Skeletal muscle satellite cell (primary cell): ENCODE results near the gene PID1.
A peak's percentile ranks its signal among the peaks of the same experiment; 100 is the strongest.

ENCODE experiments used
- H3K27me3 ChIP-seq: 2 replicates; pipeline ENCODE4 v1.7.0; 2013; ENCODE audit warnings: low read length; ENCODE audit not compliant: control insufficient read depth, insufficient read depth
- H3K36me3 ChIP-seq: 2 replicates; pipeline ENCODE4 v1.7.0; 2013; ENCODE audit warnings: mild to moderate bottlenecking, control low read depth, low read length; ENCODE audit not compliant: insufficient read depth
- H3K4me1 ChIP-seq: 2 replicates; pipeline ENCODE4 v1.7.0; 2013; ENCODE audit warnings: low read length; ENCODE audit not compliant: control insufficient read depth, insufficient read depth
- H3K4me2 ChIP-seq: 2 replicates; pipeline ENCODE4 v1.7.0; 2013; ENCODE audit warnings: mild to moderate bottlenecking, low read length
- H3K4me3 ChIP-seq: 2 replicates; pipeline ENCODE4 v1.7.0; 2013; ENCODE audit warnings: low read length
- H3K9ac ChIP-seq: 2 replicates; pipeline ENCODE4 v1.7.0; 2013; ENCODE audit warnings: mild to moderate bottlenecking, low read depth, low read length, moderate library complexity
- H3K9me3 ChIP-seq: replicated peaks from 2 replicates; pipeline ENCODE4 v1.7.0; 2013; ENCODE audit warnings: mild to moderate bottlenecking, control low read depth, low read length

Gene PID1

DNA sequence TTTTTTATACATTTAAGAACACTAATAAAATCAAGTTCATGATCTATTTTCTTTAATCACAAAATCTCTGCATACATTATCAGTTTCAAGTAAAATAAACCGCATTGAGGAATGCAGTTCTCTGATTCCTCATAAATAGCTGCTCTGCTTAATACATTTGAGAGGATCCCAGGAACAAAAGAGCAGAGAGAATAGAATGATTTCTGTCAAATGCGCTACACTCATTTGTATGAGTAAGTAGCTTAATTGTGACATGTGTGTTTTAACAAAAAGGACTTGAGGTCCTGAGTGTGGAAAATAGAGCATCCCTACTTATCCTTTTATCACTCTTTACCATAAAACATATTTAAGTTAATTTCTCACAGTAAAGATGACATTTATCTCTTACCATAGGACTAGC lies 134.0 kb downstream of the PID1 start:
- H3K4me3 ChIP-seq = no peak overlapping the region
- H3K9me3 ChIP-seq = no peaks in the 10 kb centered on the region
- H3K36me3 ChIP-seq = no peaks in the 10 kb centered on the region
- H3K27me3 ChIP-seq = no peaks in the 10 kb centered on the region
- no peak overlapping the region for H3K9ac ChIP-seq
- peaks cover 18% of the 10 kb centered on the region for H3K4me1 ChIP-seq
- no peak overlapping the region for H3K4me2 ChIP-seq

DNA sequence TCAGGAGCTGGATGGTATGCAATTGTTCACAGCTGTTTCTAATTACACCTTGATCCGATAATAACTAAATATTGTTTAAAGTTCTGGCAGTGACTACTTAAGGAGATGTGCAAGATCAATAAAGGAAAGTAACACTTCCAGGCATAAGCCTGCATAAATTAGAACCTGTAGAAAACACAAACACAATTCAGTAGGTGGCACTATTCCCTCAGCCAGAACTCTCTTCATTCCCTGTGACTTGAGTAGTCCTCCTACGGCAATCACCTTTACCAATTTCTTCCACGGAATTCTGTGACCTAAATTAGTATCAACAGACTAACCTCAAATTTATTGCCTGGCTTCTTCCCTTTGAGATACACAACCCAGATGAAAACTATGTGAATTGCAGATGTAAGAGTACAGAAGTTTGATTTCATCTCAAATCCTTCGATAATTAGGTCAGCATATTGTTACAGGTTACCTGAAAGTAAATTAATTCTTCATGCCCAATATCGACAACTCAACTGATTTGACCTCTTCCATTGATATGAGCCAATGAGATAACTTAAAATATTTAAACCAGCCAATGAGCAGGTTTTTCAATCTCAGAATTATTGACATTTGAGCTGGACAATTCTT lies 137.8 kb downstream of the PID1 start:
- Histone ChIP-seq H3K9me3 (no peaks in the 10 kb centered on the region), H3K4me2 (no peak overlapping the region), H3K4me3 (no peak overlapping the region), H3K4me1 (peaks cover 8% of the 10 kb centered on the region), H3K9ac (no peak overlapping the region), H3K36me3 (no peaks in the 10 kb centered on the region), H3K27me3 (no peaks in the 10 kb centered on the region)

DNA sequence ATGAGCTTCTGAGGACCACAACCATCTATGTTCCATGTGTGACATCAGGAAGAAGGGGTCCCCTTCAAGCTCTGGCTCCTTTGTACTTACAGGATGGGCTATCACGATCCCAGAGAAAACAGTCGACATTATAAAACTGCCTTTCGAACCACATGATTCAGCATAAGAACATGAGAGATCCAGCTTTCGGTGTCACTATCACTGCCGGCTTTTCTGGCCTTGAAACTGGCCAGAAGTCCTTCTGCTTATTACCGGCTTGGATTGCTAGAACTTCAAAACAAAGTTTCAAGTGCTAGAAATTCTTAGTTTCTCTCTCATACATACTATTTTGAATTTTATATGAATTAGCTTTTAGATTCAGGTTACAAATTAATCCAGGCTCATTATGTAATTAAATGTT lies 138.9 kb downstream of the PID1 start:
- H3K27me3 ChIP-seq = no peaks in the 10 kb centered on the region
- H3K36me3 ChIP-seq = no peaks in the 10 kb centered on the region
- no peak overlapping the region for H3K9ac ChIP-seq
- H3K4me1 ChIP-seq = peaks cover 8% of the 10 kb centered on the region
- no peak overlapping the region for H3K4me2 ChIP-seq
- H3K4me3 ChIP-seq = no peak overlapping the region
- H3K9me3 ChIP-seq = no peaks in the 10 kb centered on the region

DNA sequence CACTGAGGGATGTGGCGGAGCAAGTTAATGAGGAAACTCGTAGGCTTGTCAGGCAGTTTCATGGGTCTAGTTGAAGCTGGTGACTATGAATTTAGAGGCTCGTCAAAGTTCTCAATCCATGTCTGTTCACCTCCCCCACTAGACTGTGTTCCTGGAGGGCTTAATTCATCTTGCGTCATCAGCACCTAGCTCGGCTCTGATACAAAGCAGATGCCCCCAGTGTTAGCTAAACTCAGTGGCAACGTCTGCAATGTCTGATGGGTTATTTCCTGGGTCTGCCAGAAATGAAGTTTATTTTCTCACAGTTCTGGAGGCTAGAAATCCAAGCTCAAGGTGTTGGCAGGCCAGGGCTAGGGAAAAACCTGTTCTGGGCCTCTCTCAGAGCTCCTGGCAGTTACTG lies 140.6 kb downstream of the PID1 start:
- peaks cover 8% of the 10 kb centered on the region for H3K4me1 ChIP-seq
- no peaks in the 10 kb centered on the region for H3K9me3 ChIP-seq
- H3K27me3 ChIP-seq = no peaks in the 10 kb centered on the region
- H3K4me2 ChIP-seq = no peak overlapping the region
- no peak overlapping the region for H3K9ac ChIP-seq
- no peak overlapping the region for H3K4me3 ChIP-seq
- no peaks in the 10 kb centered on the region for H3K36me3 ChIP-seq

DNA sequence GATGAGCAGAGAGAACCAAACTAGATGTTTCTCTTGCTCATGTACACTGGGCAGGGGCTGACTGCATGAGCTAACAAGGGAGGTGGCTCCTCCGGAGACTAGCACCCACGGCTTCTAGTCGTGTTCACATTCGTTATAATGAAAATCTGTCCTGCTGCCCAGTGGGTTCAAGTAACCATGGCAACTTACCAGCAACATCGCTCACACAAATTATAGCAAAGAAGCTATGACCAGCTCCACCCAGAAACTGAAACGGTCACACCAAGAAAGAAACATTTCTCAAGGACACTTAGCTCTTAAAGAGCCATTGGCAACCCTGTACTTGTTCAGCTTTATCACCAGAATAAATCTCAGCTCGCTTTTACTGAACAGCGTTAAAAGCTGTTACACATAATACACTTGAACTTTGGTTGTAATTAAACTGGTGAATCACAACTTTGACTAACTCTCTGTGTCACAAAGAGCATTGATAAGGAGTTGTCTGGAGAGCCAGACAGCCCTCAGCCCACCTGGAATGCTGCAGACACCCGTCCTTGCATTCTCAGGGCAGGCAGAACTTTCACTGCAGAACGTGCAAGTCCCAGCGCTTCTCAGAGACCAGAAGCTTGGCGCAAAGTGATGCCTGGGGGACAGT lies 141.2 kb downstream of the PID1 start:
- peaks cover 8% of the 10 kb centered on the region for H3K4me1 ChIP-seq
- no peak overlapping the region for H3K4me3 ChIP-seq
- H3K9me3 ChIP-seq = no peaks in the 10 kb centered on the region
- H3K27me3 ChIP-seq = no peaks in the 10 kb centered on the region
- no peaks in the 10 kb centered on the region for H3K36me3 ChIP-seq
- H3K9ac ChIP-seq = no peak overlapping the region
- H3K4me2 ChIP-seq = peak overlapping the region; percentile 15

DNA sequence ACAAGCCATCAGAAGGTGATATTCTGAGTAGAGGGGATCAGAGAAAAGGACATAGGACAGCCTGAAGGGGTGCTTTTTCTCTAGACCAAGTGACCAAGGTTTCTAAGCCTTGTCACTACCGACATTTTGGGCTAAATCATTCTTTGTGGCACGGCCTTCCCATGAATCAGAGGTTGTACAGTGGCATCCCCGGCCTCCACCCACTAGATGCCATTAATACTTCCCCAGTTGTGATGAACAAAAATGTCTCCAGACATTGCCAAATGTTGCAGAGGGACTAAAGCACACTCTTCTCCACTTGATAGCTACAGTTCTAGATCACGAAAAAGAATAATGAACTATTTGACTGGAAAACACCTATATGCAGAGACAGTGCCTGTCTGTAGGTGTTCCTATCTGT lies 143.6 kb downstream of the PID1 start:
- no peak overlapping the region for H3K9ac ChIP-seq
- peaks cover 8% of the 10 kb centered on the region for H3K4me1 ChIP-seq
- H3K4me3 ChIP-seq = no peak overlapping the region
- H3K9me3 ChIP-seq = no peaks in the 10 kb centered on the region
- H3K36me3 ChIP-seq = no peaks in the 10 kb centered on the region
- no peaks in the 10 kb centered on the region for H3K27me3 ChIP-seq
- no peak overlapping the region for H3K4me2 ChIP-seq

DNA sequence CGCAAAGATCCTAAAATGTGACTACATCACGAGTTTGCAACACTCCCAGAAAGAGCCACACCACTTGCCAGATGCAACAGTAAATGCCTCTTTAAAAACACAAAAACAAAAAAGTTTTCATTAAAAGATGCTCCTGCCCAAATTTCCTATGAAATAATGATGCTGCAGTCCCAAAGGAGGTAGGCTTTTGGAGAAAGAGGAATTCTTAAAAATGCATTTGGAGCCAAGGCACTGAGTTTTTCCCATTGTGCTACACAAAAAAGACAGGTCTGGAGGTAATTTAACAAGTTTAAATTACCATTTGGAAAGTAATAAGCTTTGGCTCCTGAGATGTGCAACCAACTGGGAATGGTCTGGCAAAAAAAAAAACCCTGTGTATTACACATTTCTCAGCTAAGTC lies 145.0 kb downstream of the PID1 start:
- H3K36me3 ChIP-seq = no peaks in the 10 kb centered on the region
- H3K4me2 ChIP-seq = no peak overlapping the region
- no peak overlapping the region for H3K4me3 ChIP-seq
- H3K4me1 ChIP-seq = peaks cover 8% of the 10 kb centered on the region
- H3K9ac ChIP-seq = no peak overlapping the region
- H3K27me3 ChIP-seq = no peaks in the 10 kb centered on the region
- H3K9me3 ChIP-seq = no peaks in the 10 kb centered on the region

DNA sequence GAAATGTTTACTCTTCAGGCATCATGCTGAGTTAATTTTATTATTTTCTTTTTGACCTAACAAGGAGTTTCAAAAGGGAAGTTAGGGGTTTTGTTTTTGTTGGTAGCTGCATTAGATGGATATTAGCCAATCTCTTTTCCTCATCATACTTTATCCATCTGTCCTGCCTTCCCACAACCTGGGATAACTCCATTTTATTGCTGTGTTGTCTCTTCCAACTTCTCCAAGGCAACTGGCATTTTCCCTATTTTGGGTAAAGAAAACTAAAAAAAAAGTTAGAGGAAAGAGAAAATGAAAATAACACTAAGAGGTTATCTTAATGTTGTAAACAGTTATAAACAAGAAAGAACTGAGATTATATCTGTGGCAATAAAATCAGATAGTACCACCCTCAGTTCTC lies 147.0 kb downstream of the PID1 start:
- Histone ChIP-seq H3K9ac (no peak overlapping the region), H3K27me3 (no peaks in the 10 kb centered on the region), H3K4me1 (no peaks in the 10 kb centered on the region), H3K4me3 (no peak overlapping the region), H3K4me2 (no peak overlapping the region), H3K36me3 (no peaks in the 10 kb centered on the region), H3K9me3 (no peaks in the 10 kb centered on the region)

DNA sequence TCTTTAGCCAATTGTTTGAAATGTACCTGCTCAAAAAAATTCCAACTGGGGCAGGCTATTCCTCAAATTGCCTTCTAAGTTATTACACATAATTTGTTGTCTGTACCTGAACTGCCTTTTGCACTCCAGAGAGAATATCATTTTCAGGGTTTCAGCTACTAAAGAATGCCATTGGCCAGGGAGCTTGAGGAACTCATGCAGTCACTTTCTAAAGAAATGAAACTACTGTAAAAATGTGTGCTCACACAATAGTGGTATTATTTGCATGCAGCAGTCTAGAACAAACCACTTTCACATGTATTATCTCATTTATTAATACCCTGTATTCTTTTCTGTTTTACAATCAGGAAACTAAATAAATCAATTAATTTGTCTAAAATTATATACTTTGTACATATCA lies 152.2 kb downstream of the PID1 start:
- Histone ChIP-seq H3K4me2 (no peak overlapping the region), H3K9ac (no peak overlapping the region), H3K4me3 (no peak overlapping the region), H3K27me3 (no peaks in the 10 kb centered on the region), H3K9me3 (no peaks in the 10 kb centered on the region), H3K4me1 (no peaks in the 10 kb centered on the region), H3K36me3 (no peaks in the 10 kb centered on the region)

DNA sequence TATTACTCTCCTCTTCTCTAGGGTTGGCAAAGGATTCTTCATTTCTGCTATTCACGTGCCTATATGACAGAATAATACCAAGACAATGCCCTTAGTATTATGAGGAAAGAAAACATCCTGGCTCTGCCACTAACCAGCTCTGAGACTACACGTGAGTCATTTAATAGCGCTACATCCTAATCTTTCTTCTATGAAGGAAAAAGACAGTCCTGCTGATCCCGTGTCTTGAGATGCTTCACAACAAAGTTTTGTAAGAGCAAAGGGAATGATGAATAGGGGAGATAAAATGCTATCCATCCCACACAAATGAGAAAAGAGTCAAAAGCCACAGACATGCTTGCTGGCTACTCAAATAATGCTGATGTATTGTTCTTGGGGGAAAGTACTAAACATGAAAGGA lies 152.8 kb downstream of the PID1 start:
- Histone ChIP-seq H3K9me3 (no peaks in the 10 kb centered on the region), H3K9ac (no peak overlapping the region), H3K36me3 (no peaks in the 10 kb centered on the region), H3K27me3 (no peaks in the 10 kb centered on the region), H3K4me2 (no peak overlapping the region), H3K4me1 (no peaks in the 10 kb centered on the region), H3K4me3 (no peak overlapping the region)

DNA sequence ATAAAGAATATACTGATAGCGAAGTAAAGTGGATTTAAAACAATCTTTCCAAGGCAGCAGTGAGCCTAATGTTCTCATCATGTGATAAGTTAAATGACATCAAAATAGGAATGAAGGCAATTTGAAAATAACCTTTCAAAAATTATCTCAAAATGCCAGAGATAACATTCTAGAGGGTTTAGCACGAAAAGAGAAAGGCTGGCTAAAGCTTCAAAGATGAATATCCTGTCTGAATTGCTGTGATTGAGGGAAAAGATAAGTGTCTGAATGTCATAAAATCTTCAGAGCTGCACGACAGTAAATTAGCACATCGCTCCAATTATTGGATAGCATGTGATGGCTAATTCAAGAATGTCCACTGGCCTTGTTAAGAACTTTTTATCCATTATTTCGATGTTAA lies 159.3 kb downstream of the PID1 start:
- Histone ChIP-seq H3K36me3 (no peaks in the 10 kb centered on the region), H3K27me3 (no peaks in the 10 kb centered on the region), H3K4me1 (no peaks in the 10 kb centered on the region), H3K9ac (no peak overlapping the region), H3K9me3 (no peaks in the 10 kb centered on the region), H3K4me2 (no peak overlapping the region), H3K4me3 (no peak overlapping the region)

DNA sequence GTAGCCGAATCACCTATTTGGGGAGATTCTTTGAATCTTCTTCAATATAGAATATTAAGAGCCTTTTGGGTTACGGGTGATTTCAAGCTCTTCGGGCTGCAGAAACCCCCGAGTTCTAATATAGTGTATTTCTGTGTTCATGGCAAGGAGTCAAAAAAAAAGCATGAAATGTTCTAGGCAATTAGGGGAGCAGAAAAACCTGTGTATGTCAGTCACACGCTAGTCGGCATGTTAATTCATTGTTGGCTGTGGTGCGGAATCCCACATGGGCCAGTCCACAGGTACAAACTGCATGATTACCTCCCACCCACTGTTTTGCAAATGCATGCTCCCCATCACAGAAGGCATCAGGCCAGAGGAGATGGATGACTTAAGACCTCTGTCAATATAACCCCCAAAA lies 161.9 kb downstream of the PID1 start:
- Histone ChIP-seq H3K4me1 (no peaks in the 10 kb centered on the region), H3K4me2 (no peak overlapping the region), H3K27me3 (no peaks in the 10 kb centered on the region), H3K4me3 (no peak overlapping the region), H3K9me3 (no peaks in the 10 kb centered on the region), H3K9ac (no peak overlapping the region), H3K36me3 (no peaks in the 10 kb centered on the region)
